ENCODE results near the gene ITGA4. TPM values are rescaled to one million over a fixed set of nuclear protein-coding genes. Genes with fewer than 3 reads are reported as not detected.
"Not testable (repeated sequence)": the region's sequence is repeated elsewhere in the genome, so short reads cannot be mapped to it uniquely, and the experiment has no call there.

ITGA4 gene
- polyA plus RNA-seq (2013, experiment 1 of 2; ENCODE audit: insufficient read length): 32.2 TPM
- polyA plus RNA-seq (2013, experiment 2 of 2; ENCODE audit: insufficient read length): 31.1 TPM

- DNase-seq: peak; percentile 79
Observed at GRCh38 chr2:181457121-181457740, at the start of gene ITGA4. TSS of gene ITGA4 (plus strand) at chr2:181457386. CDS start at chr2:181457655, 269 bp downstream.

- DNase-seq: no peak
Observed at GRCh38 chr2:181408861-181409260, 48.3 kb upstream of the ITGA4 start.

GRCh38 chr2:181411105-181411849 lies 45.9 kb upstream of the ITGA4 start:
- DNase-seq: peak; percentile 37

- no peak for DNase-seq
Observed at GRCh38 chr2:181419129-181419855, 37.9 kb upstream of the ITGA4 start.

GRCh38 chr2:181420259-181421130 lies 36.7 kb upstream of the ITGA4 start:
- DNase-seq: no peak

GRCh38 chr2:181421131-181421458 lies 36.1 kb upstream of the ITGA4 start:
- DNase-seq: no peak

- DNase-seq: no peak
Observed at GRCh38 chr2:181421464-181421863, 35.7 kb upstream of the ITGA4 start.

GRCh38 chr2:181426672-181427071 lies 30.5 kb upstream of the ITGA4 start:
- no peak for DNase-seq

- DNase-seq: peak; percentile 58
Observed at GRCh38 chr2:181430406-181431118, 26.6 kb upstream of the ITGA4 start.

GRCh38 chr2:181431674-181432073 lies 25.5 kb upstream of the ITGA4 start:
- DNase-seq: no peak

- no peak for DNase-seq
Observed at GRCh38 chr2:181438261-181438660, 18.9 kb upstream of the ITGA4 start.

- DNase-seq: no peak
Observed at GRCh38 chr2:181440344-181440743, 16.8 kb upstream of the ITGA4 start.

- DNase-seq: no peak
Observed at GRCh38 chr2:181440919-181441318, 16.3 kb upstream of the ITGA4 start.

GRCh38 chr2:181441670-181442069 lies 15.5 kb upstream of the ITGA4 start:
- no peak for DNase-seq

GRCh38 chr2:181444654-181445053 lies 12.5 kb upstream of the ITGA4 start:
- DNase-seq: no peak

- DNase-seq: no peak
Observed at GRCh38 chr2:181446985-181447384, 10.2 kb upstream of the ITGA4 start.

GRCh38 chr2:181449278-181449677 lies 7.9 kb upstream of the ITGA4 start:
- not testable (repeated sequence) for DNase-seq

GRCh38 chr2:181454686-181455450 lies 2.3 kb upstream of the ITGA4 start:
- no peak for DNase-seq

- peak; percentile 33 for DNase-seq
Observed at GRCh38 chr2:181456660-181457120, 496 bp upstream of the ITGA4 start.

- peak; percentile 54 for DNase-seq
Observed at GRCh38 chr2:181457741-181458425, 697 bp downstream of the ITGA4 start.
